OCI-LY7 (cell line): ENCODE results near the gene CA12. TPM values are rescaled to one million over a fixed set of nuclear protein-coding genes. Genes with fewer than 3 reads are reported as not detected.
A peak's percentile ranks its signal among the peaks of the same experiment; 100 is the strongest.

ENCODE experiments used
- BruUV-seq: library from RNA; stranded (reverse); fragments of 400-500 nt; replicated peaks from 2 replicates; lab custom pipeline; 2021; lab: Mats Ljungman, UMichigan
- CTCF ChIA-PET: fragments of 300-600 bp; sonication (Branson Sonifier 250); formaldehyde crosslinking; loops from one replicate; lab custom pipeline; 2022; ENCODE audit warnings: antibody characterized with exemption; ENCODE audit not compliant: unreplicated experiment; lab: Charles Lee
- POLR2A ChIA-PET: fragments of 300-600 bp; sonication (Branson Sonifier 250); formaldehyde crosslinking; loops from one replicate; lab custom pipeline; 2022; ENCODE audit warnings: antibody characterized with exemption; lab: Charles Lee
- DNase-seq: peaks from one replicate; pipeline ENCODE4 v3.0.0-alpha.2; 2015; ENCODE audit warnings: low spot score
- H2AFZ ChIP-seq: fragments of 200-600 bp; sonication (generic), shearing (Covaris generic); 2 replicates; pipeline ENCODE4 v1.6.1; 2014; ENCODE audit warnings: mild to moderate bottlenecking, antibody characterized with exemption, low read length, moderate library complexity
- H3K27ac ChIP-seq: fragments of 200-600 bp; sonication (generic); 2 replicates; pipeline ENCODE4 v1.5.1; 2014; ENCODE audit warnings: mixed run types, low read depth, mild to moderate bottlenecking, moderate library complexity, low read length, inconsistent platforms; ENCODE audit not compliant: poor library complexity, severe bottlenecking
- H3K36me3 ChIP-seq: fragments of 200-600 bp; sonication (generic); 2 replicates; pipeline ENCODE4 v1.6.1; 2014; ENCODE audit warnings: mild to moderate bottlenecking, antibody characterized with exemption, low read length, moderate library complexity, mixed read lengths; ENCODE audit not compliant: insufficient read depth
- H3K4me1 ChIP-seq: fragments of 200-600 bp; sonication (generic); 2 replicates; pipeline ENCODE4 v1.5.1; 2014; ENCODE audit warnings: mild to moderate bottlenecking, low read length; ENCODE audit not compliant: insufficient read depth, poor library complexity, severe bottlenecking
- H3K4me2 ChIP-seq: fragments of 200-600 bp; sonication (generic); 2 replicates; pipeline ENCODE4 v1.6.1; 2014; ENCODE audit warnings: mild to moderate bottlenecking, low read length
- H3K4me3 ChIP-seq: fragments of 200-600 bp; sonication (generic); 2 replicates; pipeline ENCODE4 v1.5.1; 2014; ENCODE audit warnings: mild to moderate bottlenecking, low read depth, low read length; ENCODE audit not compliant: poor library complexity, severe bottlenecking
- H3K79me2 ChIP-seq: fragments of 200-600 bp; sonication (generic); 2 replicates; pipeline ENCODE4 v1.6.1; 2016; ENCODE audit warnings: low read depth, mild to moderate bottlenecking, low read length, moderate library complexity, mixed read lengths; ENCODE audit not compliant: insufficient read depth
- H3K9me2 ChIP-seq: fragments of 200-600 bp; sonication (generic); 2 replicates; pipeline ENCODE4 v1.6.1; 2016; ENCODE audit warnings: mild to moderate bottlenecking, low read length, mixed read lengths; ENCODE audit not compliant: insufficient read depth
- H3K9me3 ChIP-seq: fragments of 200-600 bp; sonication (generic); 2 replicates; pipeline ENCODE4 v1.6.1; 2014; ENCODE audit warnings: mild to moderate bottlenecking, mixed run types, low read length, mixed read lengths
- H4K20me1 ChIP-seq: fragments of 200-600 bp; sonication (generic); 2 replicates; pipeline ENCODE4 v1.6.1; 2014; ENCODE audit warnings: mild to moderate bottlenecking, antibody characterized with exemption, low read length, moderate library complexity, mixed read lengths; ENCODE audit not compliant: insufficient read depth
- CTCF ChIP-seq: fragments of 200-600 bp; sonication (generic); conservative IDR thresholded peaks from 2 replicates; pipeline ENCODE4 v1.5.1; 2014; ENCODE audit warnings: mild to moderate bottlenecking, antibody characterized with exemption, low read length, moderate library complexity, mixed read lengths
- EZH2phosphoT487 ChIP-seq: fragments of 200-600 bp; sonication (generic); IDR thresholded peaks from 2 replicates; pipeline ENCODE4 v1.6.1; 2018; ENCODE audit warnings: low read depth, borderline replicate concordance, mild to moderate bottlenecking, mixed run types, antibody characterized with exemption, low read length, moderate library complexity, mixed read lengths
- intact Hi-C: fragments of 100-400 bp; cut with micrococcal nuclease; formaldehyde crosslinking; loops from one replicate; pipeline ENCODE4 v1.10.0; 2022; ENCODE audit not compliant: unreplicated experiment
- total RNA-seq, 2 experiments: library from RNA; depleted of rRNA in 1 of 2; stranded (reverse); fragments of >200 nt in 1 of 2; shearing (Covaris generic) in 1 of 2; gene quantifications; 2 replicates each; pipeline ENCODE4 v1.2.3, GENCODE V29; 2014 to 2022

CA12 gene
- total RNA-seq, 2 experiments from 2014 or later = not detected

DNA sequence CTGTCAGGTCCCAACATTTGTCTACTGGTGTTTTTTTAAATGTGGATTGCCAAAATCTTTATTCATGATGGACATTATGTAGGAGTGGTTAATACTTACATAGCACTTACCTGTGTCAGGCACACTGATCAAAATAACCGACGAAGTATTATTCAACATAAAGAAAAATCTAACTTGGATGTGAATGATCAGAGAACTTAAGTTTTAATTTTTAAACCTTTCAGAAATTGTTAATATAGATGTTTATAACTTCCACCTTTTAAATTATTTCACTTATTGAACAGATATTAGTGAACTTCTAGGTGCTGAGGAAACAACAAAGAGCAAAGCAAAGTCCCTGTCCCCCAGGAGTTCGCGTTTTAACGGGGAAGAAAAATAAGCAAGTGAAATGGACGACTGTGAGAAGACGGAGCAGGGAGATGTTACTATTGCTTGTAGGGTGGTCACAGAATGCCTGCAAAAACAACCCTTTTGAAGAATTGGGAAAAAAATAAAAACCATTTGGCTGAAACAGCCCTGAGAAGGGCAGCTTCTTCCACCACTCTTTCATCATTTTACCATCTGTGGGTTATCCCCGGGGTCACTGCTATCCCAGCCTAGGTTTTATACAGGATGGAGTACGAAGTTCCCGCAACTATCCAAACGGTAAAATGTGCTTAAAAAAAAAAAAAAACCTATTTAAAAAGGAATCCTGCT, 105.2 kb downstream of the CA12 start:
- DNase-seq = no peak
- Histone ChIP-seq H2AFZ (peak overlapping the region; percentile 93), H3K9me2 (no peaks in the 10 kb centered on the region), H3K9me3 (no peaks in the 10 kb centered on the region), H3K36me3 (peaks cover 6% of the 10 kb centered on the region; the same call in 1 of the 2 replicates), H3K4me1 (peaks cover 12% of the 10 kb centered on the region), H3K4me3 (peak overlapping the region; percentile 68), H3K79me2 (no peaks in the 10 kb centered on the region), H4K20me1 (no peaks in the 10 kb centered on the region), H3K27ac (peak overlapping the region; percentile 4), H3K4me2 (peak overlapping the region; percentile 82)
- CTCF ChIA-PET = interaction anchor here (1.4 kb wide), 1 partner anchor 12 kb away, joined by 4 read pairs; no protein-coding TSS in a partner anchor
- no peak for TF ChIP-seq CTCF
- TF ChIP-seq EZH2phosphoT487 = no peak
- intact Hi-C loops = loop anchor here (2.0 to 5.0 kb wide), 4 partner anchors 86 to 229 kb away; partner anchors contain the start of genes LACTB and RPS27L
- POLR2A ChIA-PET = interaction anchor here (0.7 to 2.4 kb wide), 5 partner anchors 10 to 119 kb away, joined by 3 to 8 read pairs (median 5); partner anchors contain the start of gene RPS27L
- TSS peak; percentile 69 for BruUV-seq

- no peak overlapping the region for H3K4me2 ChIP-seq
- no peak for DNase-seq
- no peaks in the 10 kb centered on the region for H3K36me3 ChIP-seq
- intact Hi-C loops = no loop called here
- no peak overlapping the region for H2AFZ ChIP-seq
- ChIA-PET CTCF (no interaction called here), POLR2A (interaction anchor here (0.6 to 1.1 kb wide), 2 partner anchors 35 to 78 kb away, joined by 3 read pairs; no protein-coding TSS in a partner anchor)
- H3K4me1 ChIP-seq = peaks cover 12% of the 10 kb centered on the region
- H4K20me1 ChIP-seq = no peaks in the 10 kb centered on the region
- BruUV-seq = no TSS peak
- TF ChIP-seq EZH2phosphoT487 (no peak), CTCF (no peak)
- no peaks in the 10 kb centered on the region for H3K79me2 ChIP-seq
- H3K4me3 ChIP-seq = no peak overlapping the region
- no peaks in the 10 kb centered on the region for H3K9me3 ChIP-seq
- no peak overlapping the region for H3K27ac ChIP-seq
- H3K9me2 ChIP-seq = no peaks in the 10 kb centered on the region
These were observed 107.2 kb downstream of the CA12 start for GRCh38 chr15:63274427-63274826.

Other genes starting within 250 kb of the CA12 start
- gene RPS27L, start 224.4 kb downstream of the CA12 start, total RNA-seq (2014; rRNA removed; shearing (Covaris generic)) = 41.3 and 55.5 TPM in 2 replicates
- gene RPS27L, start 224.4 kb downstream of the CA12 start, total RNA-seq (2022) = 60.3 and 77.1 TPM in 2 replicates
- 4.9 and 9.5 TPM in 2 replicates for gene RAB8B, start 192.2 kb downstream of the CA12 start, total RNA-seq (2014; rRNA removed; shearing (Covaris generic))
- 18.6 and 18.7 TPM in 2 replicates for gene RAB8B, start 192.2 kb downstream of the CA12 start, total RNA-seq (2022)
- 6.1 and 8.3 TPM in 2 replicates for gene APH1B, start 104.2 kb downstream of the CA12 start, total RNA-seq (2014; rRNA removed; shearing (Covaris generic))
- gene APH1B, start 104.2 kb downstream of the CA12 start, total RNA-seq (2022) = 24.1 and 25.5 TPM in 2 replicates
- 26.3 and 34.6 TPM in 2 replicates for gene USP3, start 122.7 kb upstream of the CA12 start, total RNA-seq (2014; rRNA removed; shearing (Covaris generic))
- gene USP3, start 122.7 kb upstream of the CA12 start, total RNA-seq (2022) = 53.0 and 64.9 TPM in 2 replicates
- 0.19 and 0.62 TPM in 2 replicates for gene FBXL22, start 215.5 kb upstream of the CA12 start, total RNA-seq (2014; rRNA removed; shearing (Covaris generic))
- 0.37 TPM in 1 of 2 replicates, not detected in the other for gene FBXL22, start 215.5 kb upstream of the CA12 start, total RNA-seq (2022)